ENCODE results near the gene TTC28. TPM values are rescaled to one million over a fixed set of nuclear protein-coding genes. Genes with fewer than 3 reads are reported as not detected.

Gene TTC28
- total and polyA plus RNA-seq, 10 of the 15 experiments (the other 5 are each of a cell fraction or from before 2014, with no cell fraction given) = 0.15 to 8.4 (median 1.4) TPM

DNA sequence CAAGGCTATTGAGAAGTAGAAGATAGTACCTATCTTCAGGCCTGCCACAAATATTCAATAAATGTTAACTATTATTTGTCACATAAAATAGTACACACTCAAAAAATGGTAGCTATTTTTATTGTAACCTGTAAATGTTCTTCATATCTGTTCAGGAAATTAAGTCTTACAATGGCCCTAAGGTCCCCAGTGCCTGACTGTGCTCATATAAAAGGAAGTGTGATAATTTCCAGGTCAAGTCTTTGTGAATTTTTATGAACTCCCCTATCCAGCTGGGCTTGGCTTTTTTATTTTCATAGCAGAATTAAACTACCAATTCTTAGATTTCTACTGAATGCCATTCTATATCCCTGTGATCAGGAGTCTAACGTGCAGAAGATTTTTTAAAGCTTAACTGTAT, 476.4 kb downstream of the TTC28 start:
- ATAC-seq (no peak), DNase-seq (ENCODE audit: low read depth, low spot score) (no peak), FAIRE-seq (no peak)
- Histone ChIP-seq H4K20me1 (ENCODE audit: control insufficient read depth, insufficient read depth) (no peaks in the 10 kb centered on the region), H3K4me1 (ENCODE audit: control insufficient read depth, insufficient read depth, low read length) (no peaks in the 10 kb centered on the region), H3K79me2 (ENCODE audit: control insufficient read depth, insufficient read depth, low read length) (no peaks in the 10 kb centered on the region), H2AFZ (ENCODE audit: control insufficient read depth, low read depth, low read length) (no peak overlapping the region), H3K27me3 (replicated peaks in 1 of 2; ENCODE audit: control insufficient read depth in 2 of 2, insufficient read depth in 2 of 2, low read length in 1 of 2) (no peaks in the 10 kb centered on the region), H3K4me2 (ENCODE audit: control insufficient read depth, insufficient read depth) (no peak overlapping the region), H3K9me3 (replicated peaks; ENCODE audit: control insufficient read depth, insufficient read depth, low read length) (no peaks in the 10 kb centered on the region), H3K4me3 (no peak overlapping the region), H3K9ac (ENCODE audit: control insufficient read depth, insufficient read depth, low read length) (no peak overlapping the region), H3K36me3 (ENCODE audit: control insufficient read depth in 2 of 2, insufficient read depth in 2 of 2, low read length in 1 of 2) (no peaks in the 10 kb centered on the region), H3K27ac (ENCODE audit: control insufficient read depth, insufficient read depth) (no peak overlapping the region)
- intact Hi-C loops (cut with micrococcal nuclease; ENCODE audit: unreplicated experiment) = no loop called here
- ChIA-PET SMC1A (ENCODE audit: uncharacterized antibody, unreplicated experiment) (no interaction called here), CTCF (no interaction called here), RAD21 (ENCODE audit: unreplicated experiment) (no interaction called here), POLR2A (no interaction called here)
- no TSS peak for BruUV-seq (replicated peaks)
- TF ChIP-seq KLF5 (IDR thresholded peaks at IDR 0.05; ENCODE audit: partially characterized antibody) = no peak
- WGBS (ENCODE audit: insufficient coverage, insufficient replicate concordance, low lambda C conversion rate, missing lambda C conversion rate) = 0% methylated on average over 1 of the region's 1 CpG
- in situ Hi-C loops (cut with MboI) = no loop called here

DNA sequence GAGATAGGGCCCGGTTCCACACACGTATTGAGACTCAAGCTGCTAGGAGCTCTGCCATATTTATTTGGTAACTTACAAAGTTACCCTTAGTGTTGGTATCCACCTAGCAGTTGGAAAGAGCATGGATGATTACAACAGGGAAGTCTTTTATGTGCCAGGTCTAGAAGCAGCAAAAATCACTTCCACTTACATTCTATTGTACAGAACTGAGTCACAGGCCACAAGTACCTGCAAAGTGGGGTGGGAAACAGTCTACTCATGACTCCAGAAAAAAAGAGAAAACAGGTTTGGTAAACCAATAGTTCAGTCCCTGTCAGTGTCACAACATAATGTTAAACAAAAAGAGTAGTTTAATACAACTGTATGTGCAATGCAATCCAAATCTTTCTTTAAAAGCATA, 480.9 kb downstream of the TTC28 start:
- WGBS (ENCODE audit: insufficient coverage, insufficient replicate concordance, low lambda C conversion rate, missing lambda C conversion rate) = 6% methylated on average over 2 of the region's 2 CpGs
- no peaks in the 10 kb centered on the region for H4K20me1 ChIP-seq (ENCODE audit: control insufficient read depth, insufficient read depth)
- no peak overlapping the region for H3K4me3 ChIP-seq
- BruUV-seq (replicated peaks) = no TSS peak
- DNase-seq (ENCODE audit: low read depth, low spot score) = no peak
- no peak overlapping the region for H3K9ac ChIP-seq (ENCODE audit: control insufficient read depth, insufficient read depth, low read length)
- H3K4me2 ChIP-seq (ENCODE audit: control insufficient read depth, insufficient read depth) = no peak overlapping the region
- H3K79me2 ChIP-seq (ENCODE audit: control insufficient read depth, insufficient read depth, low read length) = no peaks in the 10 kb centered on the region
- FAIRE-seq = no peak
- intact Hi-C loops (cut with micrococcal nuclease; ENCODE audit: unreplicated experiment) (no loop called here), in situ Hi-C loops (cut with MboI) (no loop called here)
- POLR2A ChIA-PET = no interaction called here
- no peaks in the 10 kb centered on the region for H3K4me1 ChIP-seq (ENCODE audit: control insufficient read depth, insufficient read depth, low read length)
- CTCF ChIA-PET = no interaction called here
- H3K36me3 ChIP-seq (ENCODE audit: control insufficient read depth in 2 of 2, insufficient read depth in 2 of 2, low read length in 1 of 2) = no peaks in the 10 kb centered on the region
- ATAC-seq = no peak
- H3K27me3 ChIP-seq (replicated peaks in 1 of 2; ENCODE audit: control insufficient read depth in 2 of 2, insufficient read depth in 2 of 2, low read length in 1 of 2) = no peaks in the 10 kb centered on the region
- no peak overlapping the region for H3K27ac ChIP-seq (ENCODE audit: control insufficient read depth, insufficient read depth)
- H3K9me3 ChIP-seq (replicated peaks; ENCODE audit: control insufficient read depth, insufficient read depth, low read length) = no peaks in the 10 kb centered on the region
- H2AFZ ChIP-seq (ENCODE audit: control insufficient read depth, low read depth, low read length) = no peak overlapping the region
- RAD21 ChIA-PET (ENCODE audit: unreplicated experiment) = no interaction called here
- SMC1A ChIA-PET (ENCODE audit: uncharacterized antibody, unreplicated experiment) = no interaction called here
- TF ChIP-seq ASH2L (IDR thresholded peaks at IDR 0.05; ENCODE audit: borderline replicate concordance, low read depth) = no peak
- no peak for TF ChIP-seq ZSCAN29 (IDR thresholded peaks at IDR 0.05)
- TF ChIP-seq PRDM15 (CRISPR knock-in tag; IDR thresholded peaks at IDR 0.05) = no peak
- no peak for TF ChIP-seq USF1 (IDR thresholded peaks at IDR 0.05; ENCODE audit: borderline replicate concordance, extremely low read length, insufficient read depth, low read depth, low read length)
- TF ChIP-seq, protein P1, sequence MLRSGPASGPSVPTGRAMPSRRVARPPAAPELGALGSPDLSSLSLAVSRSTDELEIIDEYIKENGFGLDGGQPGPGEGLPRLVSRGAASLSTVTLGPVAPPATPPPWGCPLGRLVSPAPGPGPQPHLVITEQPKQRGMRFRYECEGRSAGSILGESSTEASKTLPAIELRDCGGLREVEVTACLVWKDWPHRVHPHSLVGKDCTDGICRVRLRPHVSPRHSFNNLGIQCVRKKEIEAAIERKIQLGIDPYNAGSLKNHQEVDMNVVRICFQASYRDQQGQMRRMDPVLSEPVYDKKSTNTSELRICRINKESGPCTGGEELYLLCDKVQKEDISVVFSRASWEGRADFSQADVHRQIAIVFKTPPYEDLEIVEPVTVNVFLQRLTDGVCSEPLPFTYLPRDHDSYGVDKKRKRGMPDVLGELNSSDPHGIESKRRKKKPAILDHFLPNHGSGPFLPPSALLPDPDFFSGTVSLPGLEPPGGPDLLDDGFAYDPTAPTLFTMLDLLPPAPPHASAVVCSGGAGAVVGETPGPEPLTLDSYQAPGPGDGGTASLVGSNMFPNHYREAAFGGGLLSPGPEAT (IDR thresholded peaks at IDR 0.05; ENCODE audit: low read depth) = no peak
- TF ChIP-seq POLR2AphosphoS2 (IDR thresholded peaks at IDR 0.05; ENCODE audit: low read depth, low read length) = no peak
- no peak for TF ChIP-seq NFYB (IDR thresholded peaks at IDR 0.05; ENCODE audit: insufficient read depth, low read depth, low read length)
- TF ChIP-seq STAT1 (conservative IDR thresholded peaks at IDR 0.05) = no peak
- TF ChIP-seq HDAC6 (IDR thresholded peaks at IDR 0.05; ENCODE audit: unreplicated experiment) = no peak
- TF ChIP-seq TARDBP (IDR thresholded peaks at IDR 0.05; ENCODE audit: borderline replicate concordance) = no peak
- TF ChIP-seq MTA2 (IDR thresholded peaks at IDR 0.05; ENCODE audit: low read depth) = no peak

Data from GM12878 (cell line).